GM13976 (cell line): ENCODE measurements around the gene DYNC1H1.

Source experiments
- DNase-seq: peaks from one replicate; pipeline ENCODE4 v3.0.0; 2012; ENCODE audit warnings: low spot score
- in situ Hi-C: fragments of 300-500 bp; cut with MboI; formaldehyde crosslinking; loops from one replicate; pipeline ENCODE4 v1.12.0; 2022; ENCODE audit warnings: low sequenced_read_pairs, mixed read lengths, inconsistent platforms; ENCODE audit not compliant: unreplicated experiment
- TF ChIP-seq, protein P1 (sequence below): IDR thresholded peaks from 2 replicates; pipeline ENCODE4 v1.5.1; 2012; ENCODE audit warnings: borderline replicate concordance, mild to moderate bottlenecking; ENCODE audit not compliant: insufficient read depth; ENCODE audit errors: extremely low read depth, missing control alignments, control extremely low read depth

Gene DYNC1H1

GRCh38 chr14:102105369-102105768, 141.0 kb downstream of the DYNC1H1 start:
- TF ChIP-seq, protein P1, sequence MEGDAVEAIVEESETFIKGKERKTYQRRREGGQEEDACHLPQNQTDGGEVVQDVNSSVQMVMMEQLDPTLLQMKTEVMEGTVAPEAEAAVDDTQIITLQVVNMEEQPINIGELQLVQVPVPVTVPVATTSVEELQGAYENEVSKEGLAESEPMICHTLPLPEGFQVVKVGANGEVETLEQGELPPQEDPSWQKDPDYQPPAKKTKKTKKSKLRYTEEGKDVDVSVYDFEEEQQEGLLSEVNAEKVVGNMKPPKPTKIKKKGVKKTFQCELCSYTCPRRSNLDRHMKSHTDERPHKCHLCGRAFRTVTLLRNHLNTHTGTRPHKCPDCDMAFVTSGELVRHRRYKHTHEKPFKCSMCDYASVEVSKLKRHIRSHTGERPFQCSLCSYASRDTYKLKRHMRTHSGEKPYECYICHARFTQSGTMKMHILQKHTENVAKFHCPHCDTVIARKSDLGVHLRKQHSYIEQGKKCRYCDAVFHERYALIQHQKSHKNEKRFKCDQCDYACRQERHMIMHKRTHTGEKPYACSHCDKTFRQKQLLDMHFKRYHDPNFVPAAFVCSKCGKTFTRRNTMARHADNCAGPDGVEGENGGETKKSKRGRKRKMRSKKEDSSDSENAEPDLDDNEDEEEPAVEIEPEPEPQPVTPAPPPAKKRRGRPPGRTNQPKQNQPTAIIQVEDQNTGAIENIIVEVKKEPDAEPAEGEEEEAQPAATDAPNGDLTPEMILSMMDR: no peak
- DNase-seq: no peak
- in situ Hi-C loops: no loop called here
